Stimulated activated CD4-positive, alpha-beta T cell treated with anti-CD3 and anti-CD28 coated beads, Interleukin-4, amount 100 ng/mL, for 4 hours (primary cell): ENCODE measurements around the gene CA9.

ENCODE experiments used
- DNase-seq, 2 experiments: peaks; one replicate each; pipeline ENCODE4 v3.0.0-alpha.2; 2020

Gene CA9

DNA sequence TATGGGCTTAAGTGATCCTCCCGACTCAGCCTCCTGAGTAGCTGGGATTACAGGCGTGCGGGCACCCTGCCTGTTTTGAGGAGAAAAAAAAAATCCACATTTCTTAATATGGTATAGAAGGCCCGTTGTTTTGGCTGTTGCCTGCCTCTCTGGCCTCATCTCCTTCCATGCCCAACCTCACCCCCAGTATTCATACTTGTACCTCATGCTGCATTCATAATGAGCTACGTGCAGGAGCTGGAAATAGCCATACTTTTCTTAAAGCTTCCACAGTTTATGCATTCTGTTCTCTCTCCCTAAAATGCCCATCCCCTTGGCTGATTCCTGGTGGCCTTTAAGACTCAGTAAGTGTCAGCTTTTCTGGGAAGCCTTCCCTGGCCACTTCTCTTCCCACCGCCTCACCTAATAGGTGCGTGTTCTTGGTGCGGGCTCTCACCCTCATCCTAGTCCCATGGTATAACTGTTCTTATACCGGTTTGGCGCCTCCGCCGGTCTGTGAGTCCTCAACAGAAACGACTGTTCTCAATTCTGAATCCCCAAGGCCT lies 18.1 kb downstream of the CA9 start:
- no peak for DNase-seq

DNA sequence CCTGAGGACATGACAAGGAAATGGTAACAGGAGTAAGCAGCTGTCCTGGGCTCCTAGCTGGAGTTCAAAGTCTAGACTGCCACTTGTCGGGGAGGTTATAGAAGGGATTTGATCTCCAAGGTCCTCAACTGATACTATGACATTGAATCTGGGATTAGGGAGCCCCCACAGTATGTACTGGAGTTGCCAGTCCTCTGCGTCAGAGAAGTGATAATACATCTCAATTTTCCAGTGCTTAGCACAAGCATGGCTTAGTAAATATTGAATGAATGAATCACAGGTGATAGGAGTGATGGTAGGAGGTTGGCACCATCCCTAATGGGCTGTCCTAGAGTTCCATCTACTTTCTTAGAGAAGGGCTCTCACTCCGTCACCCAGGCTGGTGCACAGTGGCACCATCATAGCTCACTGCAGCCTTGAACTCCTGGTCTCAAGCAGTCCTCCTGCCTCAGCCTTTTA lies 22.2 kb downstream of the CA9 start:
- DNase-seq = no peak

DNA sequence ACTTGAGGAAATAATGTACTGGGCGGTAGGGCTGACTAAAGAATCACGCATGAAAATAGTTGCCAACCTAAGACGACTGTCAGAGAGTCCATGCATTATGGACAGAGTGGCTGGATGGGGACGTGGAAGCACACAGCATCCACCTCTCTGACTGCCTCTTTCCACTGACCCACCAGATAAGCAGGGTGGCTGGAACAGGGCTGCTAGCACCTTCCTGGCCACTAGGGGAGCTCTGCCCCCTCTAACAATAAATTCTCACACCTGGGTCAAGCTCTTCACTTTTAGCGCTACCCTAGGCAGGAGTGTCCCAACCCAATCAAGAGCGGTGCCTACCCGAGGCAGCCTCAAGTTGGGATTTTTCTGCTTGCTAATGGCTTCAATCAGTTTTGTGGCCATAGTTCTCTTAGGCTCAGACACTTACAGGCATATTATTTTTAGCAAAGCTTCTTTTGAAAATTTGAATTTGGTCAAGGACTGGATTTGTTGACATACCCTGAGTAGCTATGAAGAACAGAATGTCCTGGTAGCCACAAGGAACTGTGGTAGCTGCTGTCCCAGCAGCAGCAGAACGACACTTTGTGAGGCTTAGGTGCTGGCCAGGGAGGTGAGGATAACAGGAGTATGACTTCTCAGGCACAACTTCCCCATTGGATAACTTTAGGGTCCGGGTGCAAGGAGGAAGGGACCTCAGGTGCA lies 22.9 kb downstream of the CA9 start:
- DNase-seq = peak; percentile 42 to 50

DNA sequence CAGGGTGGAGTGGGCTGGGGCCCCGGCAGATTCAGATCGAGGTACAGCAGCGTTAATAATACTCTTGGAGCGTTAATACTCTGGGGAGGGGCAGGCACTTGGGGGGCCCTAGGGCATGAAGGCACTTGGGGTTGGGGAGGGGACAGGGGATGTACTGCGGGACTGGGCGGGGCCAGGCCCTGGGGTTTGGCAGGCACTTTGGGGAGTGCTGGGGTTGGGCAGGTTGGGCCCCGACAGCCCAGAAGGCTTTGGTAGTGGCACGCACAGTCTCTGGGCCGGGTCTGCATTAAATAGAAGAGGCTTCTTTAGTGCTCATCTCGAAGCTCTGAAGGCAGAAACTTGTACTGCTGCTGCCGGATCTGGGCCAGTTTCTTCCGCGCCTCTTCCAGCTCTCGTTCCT lies 23.8 kb downstream of the CA9 start:
- DNase-seq = no peak

DNA sequence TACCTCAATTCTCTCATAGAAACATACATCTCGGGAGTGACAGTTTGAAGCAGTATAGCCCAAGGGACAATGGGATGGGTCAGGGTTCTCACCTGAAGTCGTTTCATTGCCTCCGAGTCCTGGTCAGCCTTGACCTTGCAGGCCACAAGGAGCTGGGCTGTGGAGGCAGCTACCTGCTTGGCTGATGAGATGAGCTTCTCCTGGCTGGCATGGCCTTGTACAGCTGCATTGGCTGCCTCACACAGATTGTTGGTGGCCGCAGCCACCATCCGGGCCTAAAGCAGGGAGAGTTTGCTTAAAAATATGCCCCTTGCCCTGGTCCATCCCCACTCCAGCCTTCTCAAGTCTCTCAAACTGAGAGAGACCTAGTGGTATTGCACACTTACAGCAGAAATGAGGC lies 24.5 kb downstream of the CA9 start:
- DNase-seq = no peak

DNA sequence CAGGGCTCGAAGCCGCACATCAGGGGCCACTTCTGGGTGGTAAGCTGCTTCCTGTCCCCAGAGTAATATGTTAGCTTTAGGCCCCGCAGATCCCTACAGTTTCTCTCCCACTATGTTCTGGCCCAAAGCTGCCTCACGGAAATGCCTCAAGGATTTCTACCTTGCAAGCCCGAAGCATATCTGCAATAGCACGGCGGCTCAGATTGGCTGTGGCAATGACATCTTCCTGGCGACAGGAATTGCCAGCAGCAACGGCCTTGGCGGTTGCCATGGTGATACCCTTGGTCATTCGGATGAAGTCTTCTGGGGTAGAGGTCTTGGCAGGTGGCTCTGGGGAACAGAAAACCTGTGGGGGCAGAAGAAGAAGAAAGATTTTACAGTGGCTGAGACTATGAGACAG lies 26.3 kb downstream of the CA9 start:
- no peak for DNase-seq

DNA sequence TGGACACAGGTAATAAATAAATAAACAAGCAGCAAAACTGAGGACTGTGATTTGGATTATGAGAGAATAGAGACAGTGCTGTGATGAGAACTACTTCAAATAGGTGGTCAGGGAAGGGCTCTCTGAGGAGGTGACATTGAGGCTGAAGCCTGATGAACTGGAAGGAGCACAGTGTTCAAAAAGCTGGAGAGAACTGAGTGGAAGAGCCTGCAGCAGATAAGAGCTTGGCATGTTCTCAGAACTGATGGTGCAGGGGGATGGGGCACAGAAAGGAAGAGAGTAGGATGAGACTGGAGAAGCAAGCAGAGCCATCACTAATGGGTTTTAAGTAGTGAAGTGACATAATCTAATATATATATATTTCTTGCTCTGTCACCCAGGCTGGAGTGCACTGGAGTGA lies 27.2 kb downstream of the CA9 start:
- no peak for DNase-seq

DNA sequence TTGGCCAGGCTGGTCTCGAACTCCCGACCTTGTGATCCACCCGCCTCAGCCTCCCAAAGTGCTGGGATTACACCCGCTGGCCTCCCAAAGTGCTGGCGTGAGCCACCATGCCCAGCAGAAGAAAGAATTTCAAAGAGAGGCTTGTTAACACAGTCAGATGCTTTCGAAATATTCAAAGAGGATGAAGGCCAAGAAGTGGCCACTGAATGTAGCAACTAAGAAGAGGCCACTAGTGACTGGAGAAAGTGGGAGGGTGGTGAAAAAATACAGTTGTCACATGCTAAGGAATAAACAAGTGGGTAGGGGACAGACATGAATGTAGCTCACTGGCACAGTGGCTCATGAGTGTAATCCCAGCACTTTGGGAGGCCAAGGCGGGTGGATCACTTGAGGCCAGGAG lies 29.0 kb downstream of the CA9 start:
- DNase-seq = no peak

DNA sequence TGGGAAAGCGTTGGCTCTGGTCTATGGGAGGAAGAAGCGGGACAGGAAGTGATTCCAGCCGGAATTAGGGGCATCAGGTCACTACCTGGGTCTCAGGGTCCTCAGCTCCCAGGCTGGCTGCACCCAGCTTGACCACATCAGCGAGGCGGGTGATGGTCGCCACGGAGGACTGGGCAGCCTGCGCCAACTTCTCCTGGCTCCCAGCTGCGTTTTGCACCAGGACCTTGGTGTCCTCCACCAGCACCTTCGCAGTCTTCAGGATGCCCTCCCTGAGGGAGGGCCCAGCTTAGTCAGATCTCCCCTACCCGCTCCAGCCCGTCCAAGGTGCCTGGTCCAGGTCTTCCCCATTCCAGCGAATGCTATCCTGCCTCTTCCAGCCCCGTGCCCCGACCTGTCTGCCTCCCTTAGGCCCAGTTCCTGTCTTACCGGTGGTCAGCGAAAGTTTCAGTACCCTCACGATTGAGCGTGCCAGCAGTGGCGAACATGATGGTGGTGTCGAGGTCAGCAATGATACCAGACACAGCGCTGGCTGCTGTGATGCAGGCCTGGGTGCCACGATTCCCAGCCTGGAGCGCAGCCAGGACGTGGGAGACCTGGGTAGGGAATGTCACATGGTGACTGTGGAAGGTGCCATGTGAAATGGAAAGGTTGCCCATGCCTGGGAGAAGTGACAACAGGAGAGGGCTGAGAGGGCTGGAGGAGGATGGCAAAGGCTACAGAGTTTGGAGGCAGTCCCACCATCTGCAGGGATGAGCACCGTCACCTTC lies 30.4 kb downstream of the CA9 start:
- DNase-seq = no peak

DNA sequence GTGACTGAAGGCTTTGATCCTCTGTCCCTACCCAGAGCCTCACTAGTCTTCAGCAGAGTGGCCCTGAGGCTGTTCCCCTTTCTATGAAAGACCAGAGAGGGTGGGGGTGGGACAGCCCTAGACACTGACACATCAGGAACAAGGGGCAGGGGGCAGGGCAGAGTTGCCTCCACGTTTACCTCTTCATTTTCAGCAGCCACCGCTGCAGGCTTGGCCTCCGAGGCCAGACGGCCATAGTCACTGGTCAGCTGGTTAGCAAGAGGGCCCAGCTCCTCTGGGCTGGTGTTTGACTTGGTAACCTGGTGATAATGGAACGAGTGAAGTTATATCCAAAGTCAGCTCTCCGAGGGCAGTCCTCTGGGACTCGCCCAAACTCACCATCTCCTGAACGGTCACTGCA lies 31.6 kb downstream of the CA9 start:
- no peak for DNase-seq

DNA sequence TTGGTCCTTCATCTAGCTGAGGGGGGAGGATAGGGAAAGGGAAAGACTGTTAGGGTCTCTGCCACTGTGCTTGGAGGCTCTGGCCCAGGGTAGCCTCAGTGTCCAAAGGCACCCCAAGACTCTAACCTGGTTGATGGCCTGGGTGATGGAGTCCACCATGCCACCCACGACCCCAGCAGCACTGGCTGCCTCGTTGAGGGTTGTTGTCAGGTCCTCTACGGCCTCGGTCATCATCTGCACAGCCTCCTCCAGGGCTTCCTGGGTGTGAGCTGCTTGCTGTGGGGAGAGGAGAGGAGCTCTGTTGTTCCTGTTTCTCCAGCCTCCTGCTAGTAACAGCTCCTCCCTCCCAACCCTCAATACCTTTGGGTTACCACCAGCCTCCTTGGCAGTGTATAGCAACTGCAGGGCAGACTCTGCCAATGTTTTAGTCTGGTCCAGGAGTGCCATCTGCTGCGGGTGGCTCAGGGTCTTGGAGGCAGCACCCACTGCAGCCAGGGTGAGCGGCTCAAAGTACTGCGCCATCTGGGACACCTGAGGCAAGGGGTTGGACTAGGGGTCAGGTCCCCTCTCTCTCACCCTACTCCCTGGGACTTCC lies 32.2 kb downstream of the CA9 start:
- DNase-seq = no peak

DNA sequence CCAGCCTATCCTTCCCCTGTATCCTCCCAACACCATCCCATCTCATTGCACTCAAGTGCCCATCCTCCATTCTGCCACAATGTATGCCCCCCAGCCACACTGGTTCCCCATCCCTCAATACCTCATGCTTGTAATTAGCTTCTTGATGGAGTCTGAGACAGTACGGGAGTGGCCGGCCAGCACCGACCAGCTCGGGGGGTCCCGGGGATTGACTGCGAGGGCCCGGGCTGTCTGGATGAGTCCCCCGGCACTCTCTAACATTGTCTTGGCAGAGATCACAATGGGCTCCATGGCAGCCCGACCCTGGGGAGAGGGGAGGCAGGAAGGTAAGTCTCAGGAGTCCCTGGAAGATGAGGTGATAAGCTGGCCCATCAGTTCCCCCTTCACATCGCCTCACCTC lies 33.2 kb downstream of the CA9 start:
- no peak for DNase-seq

DNA sequence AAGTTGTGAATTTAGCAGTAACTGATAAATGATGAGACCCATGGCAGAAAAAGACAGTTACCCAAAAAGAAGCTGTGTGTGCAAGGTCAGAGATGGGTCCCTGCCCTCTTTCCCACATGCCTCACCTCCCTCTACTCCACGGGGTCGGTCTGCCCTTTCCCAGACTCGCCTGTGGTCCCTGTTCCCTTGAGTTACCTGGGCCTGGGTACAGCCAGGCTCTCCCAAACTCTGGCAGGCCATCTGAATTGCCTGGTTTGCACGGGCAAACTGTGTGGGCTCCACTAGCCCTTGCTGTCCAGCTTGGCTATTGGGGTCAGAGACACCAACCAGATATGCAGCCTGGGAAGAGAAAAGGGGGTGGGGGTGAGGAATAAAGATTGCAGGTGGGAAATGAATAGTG lies 34.4 kb downstream of the CA9 start:
- no peak for DNase-seq

DNA sequence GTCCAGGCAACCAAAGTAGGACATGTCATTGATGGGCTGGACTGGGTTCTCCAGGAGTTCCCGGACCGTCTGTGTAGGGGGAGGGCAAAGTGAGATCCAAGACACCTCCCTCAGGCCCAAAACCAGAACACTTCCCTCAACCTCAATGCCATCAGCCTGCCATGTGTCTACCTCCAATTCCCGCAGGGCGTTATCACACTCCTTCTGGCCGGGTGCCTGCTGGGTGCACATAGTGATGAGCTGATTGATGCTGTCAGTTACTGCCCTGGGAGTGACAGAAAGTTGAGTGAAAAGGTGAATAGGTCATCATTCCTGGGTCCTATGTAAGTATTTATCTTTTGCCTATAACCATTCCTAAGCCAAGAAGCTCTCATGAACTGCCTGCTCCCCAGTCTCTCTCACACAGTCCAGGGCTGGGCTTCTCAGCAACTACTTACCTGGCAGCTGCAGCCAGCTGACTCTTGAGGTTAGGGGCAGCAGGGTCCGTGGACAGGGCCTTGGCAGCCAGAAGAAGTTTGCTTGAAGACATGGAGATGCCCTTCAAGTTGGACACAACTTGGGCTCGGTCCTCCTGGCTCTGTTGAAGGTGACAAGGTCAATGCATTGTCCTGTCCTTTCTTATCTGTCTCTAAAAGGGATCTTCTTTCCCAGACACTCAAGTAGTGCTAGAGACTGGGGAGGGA lies 37.2 kb downstream of the CA9 start:
- DNase-seq = no peak

DNA sequence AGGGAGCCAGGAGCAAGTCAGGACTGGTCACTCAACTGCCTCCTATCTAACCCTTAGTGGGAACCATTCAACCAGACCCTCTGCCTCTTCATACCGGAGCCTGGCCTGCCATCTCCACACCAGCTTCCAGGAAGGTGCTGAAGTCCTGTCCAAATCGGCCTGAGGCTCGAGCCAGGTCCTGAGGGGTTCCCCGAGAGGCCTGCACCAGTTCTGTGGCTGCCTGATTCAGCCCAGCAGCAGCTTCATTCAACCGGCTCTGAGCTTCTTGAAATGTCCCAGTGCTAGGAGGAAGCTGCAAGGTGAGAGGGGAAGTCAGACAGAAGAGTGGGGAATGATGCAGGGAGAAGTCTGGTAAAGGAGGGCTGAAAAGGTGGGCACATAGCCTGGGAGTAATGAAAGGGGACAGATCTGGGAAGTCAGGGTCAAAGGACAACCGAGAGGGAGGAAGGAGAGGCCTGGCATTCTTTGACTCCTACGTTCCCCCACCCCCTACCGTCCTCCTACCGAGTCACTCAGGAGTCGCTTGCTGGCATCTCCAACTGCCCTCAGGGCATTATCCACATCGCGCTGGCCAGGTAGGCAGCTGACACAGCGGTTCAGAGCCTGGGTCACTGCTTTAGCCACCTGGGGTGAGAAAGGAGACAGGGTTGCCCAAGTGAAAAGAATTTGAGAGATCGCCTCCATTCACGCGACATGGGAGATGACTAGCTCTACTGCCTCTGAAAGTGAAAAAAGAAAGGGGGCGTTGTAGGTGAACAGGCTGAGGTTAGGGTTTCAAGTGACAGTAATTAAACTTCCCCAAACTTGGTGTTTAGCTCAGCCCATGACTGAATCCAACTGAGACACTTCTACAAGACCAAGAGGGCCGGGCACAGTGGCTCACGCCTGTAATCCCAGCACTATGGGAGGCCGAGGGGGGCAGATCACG lies 38.0 kb downstream of the CA9 start:
- DNase-seq = no peak

DNA sequence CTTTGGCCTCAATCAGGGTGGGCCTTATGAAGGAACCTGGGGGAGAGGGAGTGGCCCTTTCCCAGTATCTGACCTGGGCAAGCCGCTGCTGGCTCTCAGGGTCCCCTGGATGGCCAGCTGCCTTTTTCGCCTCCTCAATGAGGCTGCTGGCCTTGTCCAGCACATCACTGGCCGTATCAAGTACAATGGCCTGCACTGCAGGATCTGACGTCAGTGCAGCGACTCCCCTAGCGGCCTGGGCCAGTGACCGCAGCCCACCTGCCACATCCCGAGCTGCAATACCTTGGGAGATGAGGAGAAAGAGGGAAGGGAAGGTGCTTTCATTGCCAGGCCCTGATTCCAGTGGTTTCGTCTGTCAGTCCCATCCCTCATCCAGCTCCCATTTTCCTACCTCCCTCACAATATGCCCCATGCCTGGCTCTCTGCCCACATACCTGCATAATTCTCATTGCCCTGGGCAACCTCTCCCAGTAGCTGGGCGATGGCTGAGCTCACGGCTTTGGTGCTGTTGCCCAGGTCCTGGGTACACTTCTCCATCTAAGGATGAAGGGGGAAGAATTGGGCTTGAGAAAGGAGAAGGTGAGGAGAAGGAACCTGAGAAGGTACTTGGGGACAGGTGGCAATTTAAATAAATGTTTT lies 39.2 kb downstream of the CA9 start:
- no peak for DNase-seq

DNA sequence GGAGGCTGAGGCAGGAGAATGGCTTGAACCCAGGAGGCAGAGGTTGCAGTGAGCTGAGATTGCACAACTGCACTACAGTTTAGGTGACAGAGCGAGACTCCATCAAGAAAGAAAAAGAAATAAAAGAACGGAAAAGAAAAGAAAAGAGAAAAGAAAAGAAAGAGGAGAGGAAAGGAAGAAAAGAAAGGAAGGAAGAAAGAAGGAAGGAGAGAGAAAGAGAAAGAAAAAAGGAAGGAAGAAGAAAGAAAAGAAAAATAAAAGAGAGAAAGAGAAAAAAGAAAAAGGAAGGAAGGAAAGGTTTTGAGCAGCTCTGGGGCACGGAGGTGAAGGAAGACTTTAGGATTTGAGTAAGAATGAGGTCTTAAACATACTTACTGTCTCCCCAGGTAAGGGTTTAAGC lies 39.9 kb downstream of the CA9 start:
- no peak for DNase-seq

DNA sequence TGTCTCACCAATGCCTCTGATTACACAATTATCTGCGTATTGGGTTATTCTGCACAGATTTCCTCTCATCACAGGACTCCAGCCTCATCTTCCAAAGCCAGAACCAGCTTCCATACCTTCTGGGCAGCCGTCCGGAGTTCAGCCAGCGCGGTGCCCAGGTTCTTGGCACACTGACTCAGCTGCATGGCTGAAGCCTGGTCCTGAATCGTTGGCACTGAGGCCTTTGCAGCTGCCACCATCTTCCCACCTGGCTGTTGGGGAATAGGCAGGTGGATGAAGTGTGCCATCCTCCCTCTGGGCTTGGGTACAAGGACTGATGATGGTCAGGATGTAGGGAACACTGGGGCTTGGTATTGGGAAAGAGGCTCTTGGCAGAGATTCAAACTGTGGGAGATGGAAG lies 40.4 kb downstream of the CA9 start:
- DNase-seq = no peak

DNA sequence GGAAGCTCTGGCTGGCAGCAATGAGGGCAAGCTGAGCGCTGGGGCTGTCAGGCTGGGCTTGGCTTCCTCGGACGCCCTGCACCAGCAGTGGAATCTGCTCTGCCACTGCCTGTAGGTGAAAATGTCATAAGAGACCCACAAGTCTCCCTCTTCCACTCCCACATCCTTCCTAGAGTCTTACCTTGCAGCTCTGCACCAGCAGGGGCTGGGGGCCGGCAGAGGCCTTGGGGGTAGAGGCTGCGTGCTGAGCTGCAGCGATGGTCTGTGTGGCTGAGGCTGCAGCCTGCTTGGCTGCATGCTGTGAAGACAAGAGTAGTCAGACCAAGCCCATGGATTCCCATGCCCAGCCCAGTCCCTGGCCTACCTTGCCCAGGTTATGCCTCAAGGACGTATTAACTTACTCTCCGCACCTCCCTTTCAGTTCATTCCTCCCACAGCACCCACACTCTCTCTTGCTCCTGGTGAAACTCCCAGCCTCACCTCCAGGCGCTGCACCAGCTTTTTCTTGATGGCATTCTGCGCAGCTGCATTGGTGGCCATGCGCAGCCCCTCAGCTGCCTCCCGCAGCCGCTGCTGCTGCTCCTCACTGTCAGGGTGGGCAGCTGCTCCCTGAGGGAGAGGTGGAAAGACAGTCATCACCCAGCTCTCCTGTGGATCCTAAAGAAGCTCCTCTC lies 41.0 kb downstream of the CA9 start:
- DNase-seq = no peak

DNA sequence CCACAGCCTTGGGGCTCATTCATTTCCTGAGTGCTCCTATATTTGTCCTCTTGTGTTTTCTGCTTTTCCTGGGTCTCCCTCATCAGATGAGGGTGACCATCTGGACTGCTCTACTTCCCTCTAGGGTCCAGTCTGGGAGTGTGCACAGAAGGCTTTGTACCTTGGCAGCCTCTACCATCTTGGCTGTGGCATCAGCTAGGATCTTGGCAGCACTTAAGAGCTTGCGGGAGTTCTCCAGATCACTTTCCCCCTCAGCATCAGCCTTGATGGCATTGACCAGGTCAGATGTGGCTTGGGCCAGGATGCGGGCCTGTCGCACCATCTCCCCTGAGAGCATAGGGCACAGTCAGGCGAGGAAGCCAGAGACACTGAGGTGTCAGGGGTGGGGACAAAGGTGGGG lies 42.5 kb downstream of the CA9 start:
- no peak for DNase-seq
